Activated T-cell treated with anti-CD3 and anti-CD28 coated beads, Interleukin-2, amount 50 U/mL, for 4 hours (primary cell): Measurements from ENCODE around the gene ERGIC1. TPM values are rescaled to one million over a fixed set of nuclear protein-coding genes. Genes with fewer than 3 reads are reported as not detected.

Experiments used
- ATAC-seq, 2 donors: fragments of 200-7000 bp; cut with Tn5 transposase; one replicate each; pipeline ENCODE4 v1.10.0; 2021
- DNase-seq: peaks from one replicate; pipeline ENCODE4 v3.0.0-alpha.2; 2020
- H3K27me3 Mint-ChIP-seq: one replicate; pipeline ENCODE4 v1.8.0; 2021; ENCODE audit warnings: low read depth, mixed read lengths
- H3K36me3 Mint-ChIP-seq: one replicate; pipeline ENCODE4 v1.8.0; 2022; ENCODE audit warnings: mixed read lengths; ENCODE audit not compliant: insufficient read depth
- H3K4me1 Mint-ChIP-seq: one replicate; pipeline ENCODE4 v1.8.0; 2021; ENCODE audit warnings: low read depth, mixed read lengths
- H3K4me3 Mint-ChIP-seq: one replicate; pipeline ENCODE4 v1.8.0; 2021; ENCODE audit warnings: mild to moderate bottlenecking, moderate library complexity, mixed read lengths
- H3K9me3 Mint-ChIP-seq: one replicate; pipeline ENCODE4 v1.8.0; 2021; ENCODE audit warnings: mixed read lengths
- total RNA-seq, 3 donors: library from RNA; stranded (reverse); gene quantifications; one replicate each; pipeline ENCODE4 v1.2.1, GENCODE V29; 2021

Gene ERGIC1
- total RNA-seq, 3 donors from 2014 or later = 28.7 to 36.3 (median 32.1) TPM

GRCh38 chr5:172830876-172831662 lies 3.0 kb upstream of the ERGIC1 start:
- H3K27me3 Mint-ChIP-seq = no peaks in the 10 kb centered on the region
- no peak overlapping the region for H3K4me3 Mint-ChIP-seq
- peaks cover 8% of the 10 kb centered on the region for H3K9me3 Mint-ChIP-seq
- ATAC-seq (no peak), DNase-seq (no peak)
- H3K36me3 Mint-ChIP-seq = no peaks in the 10 kb centered on the region
- peaks cover 20% of the 10 kb centered on the region for H3K4me1 Mint-ChIP-seq

GRCh38 chr5:172832383-172833315 lies 1.4 kb upstream of the ERGIC1 start:
- Mint-ChIP-seq H3K4me3 (peak overlapping the region; percentile 84), H3K36me3 (no peaks in the 10 kb centered on the region), H3K4me1 (peaks cover 36% of the 10 kb centered on the region), H3K9me3 (no peaks in the 10 kb centered on the region), H3K27me3 (no peaks in the 10 kb centered on the region)
- ATAC-seq (no peak), DNase-seq (no peak)

- DNase-seq (no peak), ATAC-seq (no peak)
- H3K27me3 Mint-ChIP-seq = no peaks in the 10 kb centered on the region
- H3K4me3 Mint-ChIP-seq = peak overlapping the region; percentile 84
- no peaks in the 10 kb centered on the region for H3K36me3 Mint-ChIP-seq
- H3K9me3 Mint-ChIP-seq = no peaks in the 10 kb centered on the region
- H3K4me1 Mint-ChIP-seq = peaks cover 42% of the 10 kb centered on the region
These were observed 722 bp upstream of the ERGIC1 start for GRCh38 chr5:172833372-172833685.

- no peaks in the 10 kb centered on the region for H3K36me3 Mint-ChIP-seq
- peaks cover 43% of the 10 kb centered on the region for H3K4me1 Mint-ChIP-seq
- H3K27me3 Mint-ChIP-seq = no peaks in the 10 kb centered on the region
- ATAC-seq (peak in 1 of 2 donors; percentile 36), DNase-seq (peak; percentile 17)
- H3K9me3 Mint-ChIP-seq = no peaks in the 10 kb centered on the region
- peak overlapping the region; percentile 84 for H3K4me3 Mint-ChIP-seq
These were observed 601 bp downstream of the ERGIC1 start for GRCh38 chr5:172834415-172835289.

GRCh38 chr5:172835290-172835993 lies 1.4 kb downstream of the ERGIC1 start:
- DNase-seq (no peak), ATAC-seq (no peak)
- peak overlapping the region; percentile 84 for H3K4me3 Mint-ChIP-seq
- H3K27me3 Mint-ChIP-seq = no peaks in the 10 kb centered on the region
- H3K4me1 Mint-ChIP-seq = peaks cover 43% of the 10 kb centered on the region
- no peaks in the 10 kb centered on the region for H3K9me3 Mint-ChIP-seq
- H3K36me3 Mint-ChIP-seq = no peaks in the 10 kb centered on the region

- ATAC-seq (no peak), DNase-seq (no peak)
- H3K9me3 Mint-ChIP-seq = no peaks in the 10 kb centered on the region
- H3K4me1 Mint-ChIP-seq = peaks cover 43% of the 10 kb centered on the region
- no peaks in the 10 kb centered on the region for H3K27me3 Mint-ChIP-seq
- H3K4me3 Mint-ChIP-seq = peak overlapping the region; percentile 84
- H3K36me3 Mint-ChIP-seq = no peaks in the 10 kb centered on the region
These were observed 1.9 kb downstream of the ERGIC1 start for GRCh38 chr5:172835994-172836356.

- peak in 1 of 2 donors; percentile 11 for ATAC-seq
- Mint-ChIP-seq H3K4me1 (peaks cover 43% of the 10 kb centered on the region), H3K4me3 (peak overlapping the region; percentile 19), H3K27me3 (no peaks in the 10 kb centered on the region), H3K36me3 (no peaks in the 10 kb centered on the region), H3K9me3 (no peaks in the 10 kb centered on the region)
- no peak for DNase-seq
These were observed 3.6 kb downstream of the ERGIC1 start for GRCh38 chr5:172837640-172838039.

- Mint-ChIP-seq H3K27me3 (no peaks in the 10 kb centered on the region), H3K4me3 (no peak overlapping the region), H3K9me3 (no peaks in the 10 kb centered on the region)
These were observed 4.3 kb downstream of the ERGIC1 start for GRCh38 chr5:172838151-172838875.

GRCh38 chr5:172839669-172840431 lies 5.8 kb downstream of the ERGIC1 start:
- Mint-ChIP-seq H3K27me3 (no peaks in the 10 kb centered on the region), H3K4me1 (peaks cover 40% of the 10 kb centered on the region), H3K4me3 (no peak overlapping the region), H3K36me3 (peaks cover 4% of the 10 kb centered on the region), H3K9me3 (no peaks in the 10 kb centered on the region)
- ATAC-seq = no peak
- DNase-seq = no peak

More at GRCh38 chr5:172838151-172838875, 4.3 kb downstream of the ERGIC1 start:
- H3K36me3 Mint-ChIP-seq = peaks cover 3% of the 10 kb centered on the region
- peaks cover 40% of the 10 kb centered on the region for H3K4me1 Mint-ChIP-seq
- DNase-seq (no peak), ATAC-seq (no peak)

- H3K4me1 Mint-ChIP-seq = peaks cover 36% of the 10 kb centered on the region
These were observed 6.5 kb downstream of the ERGIC1 start for GRCh38 chr5:172840432-172841154.

GRCh38 chr5:172841256-172841655 lies 7.2 kb downstream of the ERGIC1 start:
- no peak overlapping the region for H3K4me3 Mint-ChIP-seq
- ATAC-seq (no peak), DNase-seq (no peak)
- no peaks in the 10 kb centered on the region for H3K9me3 Mint-ChIP-seq
- H3K4me1 Mint-ChIP-seq = peaks cover 32% of the 10 kb centered on the region
- peaks cover 4% of the 10 kb centered on the region for H3K36me3 Mint-ChIP-seq
- H3K27me3 Mint-ChIP-seq = no peaks in the 10 kb centered on the region

More at GRCh38 chr5:172840432-172841154, 6.5 kb downstream of the ERGIC1 start:
- Mint-ChIP-seq H3K4me3 (no peak overlapping the region), H3K27me3 (no peaks in the 10 kb centered on the region), H3K36me3 (peaks cover 4% of the 10 kb centered on the region), H3K9me3 (no peaks in the 10 kb centered on the region)
- no peak for ATAC-seq
- no peak for DNase-seq
